GM12891 (cell line): ENCODE results near the gene APLP1.

Experiments
- POLR2A ChIP-seq: IDR thresholded peaks from 2 replicates; pipeline ENCODE4 v1.6.1; 2011; ENCODE audit warnings: low read depth, low read length, control low read depth
- POLR2AphosphoS5 ChIP-seq: IDR thresholded peaks from 2 replicates; pipeline ENCODE4 v1.6.1; 2011; ENCODE audit warnings: low read depth, low read length, control low read depth

- TF ChIP-seq POLR2A (no peak), POLR2AphosphoS5 (no peak)
These were observed 7.9 kb upstream of the APLP1 start for GRCh38 chr19:35860436-35860817.
